Right lobe of liver (tissue), 4 donors: Measurements from ENCODE around the gene RHNO1.

ENCODE experiments used
- POLR2A ChIP-seq: fragments of 450-650 bp; IDR thresholded peaks from one replicate; pipeline ENCODE4 v1.6.1; 2017; ENCODE audit warnings: antibody characterized with exemption, mild to moderate bottlenecking
- TF ChIP-seq, protein P1 (sequence below), 4 donors: fragments of 200-600 bp in 3 of 4; fragments of 450-650 bp in 1 of 4; IDR thresholded peaks; one replicate each; pipeline versions ENCODE4 v1.5.1 to v1.8.0; 2016 to 2022; ENCODE audit warnings: antibody characterized with exemption in 4 of 4, mild to moderate bottlenecking in 2 of 4
- donor health status: DM: no; HTN: no; CAD: no.
- donor health status: DM: no; HTN: no; CAD: no.
- donor health status: DM: no; HTN: yes; CAD: no.

DNA sequence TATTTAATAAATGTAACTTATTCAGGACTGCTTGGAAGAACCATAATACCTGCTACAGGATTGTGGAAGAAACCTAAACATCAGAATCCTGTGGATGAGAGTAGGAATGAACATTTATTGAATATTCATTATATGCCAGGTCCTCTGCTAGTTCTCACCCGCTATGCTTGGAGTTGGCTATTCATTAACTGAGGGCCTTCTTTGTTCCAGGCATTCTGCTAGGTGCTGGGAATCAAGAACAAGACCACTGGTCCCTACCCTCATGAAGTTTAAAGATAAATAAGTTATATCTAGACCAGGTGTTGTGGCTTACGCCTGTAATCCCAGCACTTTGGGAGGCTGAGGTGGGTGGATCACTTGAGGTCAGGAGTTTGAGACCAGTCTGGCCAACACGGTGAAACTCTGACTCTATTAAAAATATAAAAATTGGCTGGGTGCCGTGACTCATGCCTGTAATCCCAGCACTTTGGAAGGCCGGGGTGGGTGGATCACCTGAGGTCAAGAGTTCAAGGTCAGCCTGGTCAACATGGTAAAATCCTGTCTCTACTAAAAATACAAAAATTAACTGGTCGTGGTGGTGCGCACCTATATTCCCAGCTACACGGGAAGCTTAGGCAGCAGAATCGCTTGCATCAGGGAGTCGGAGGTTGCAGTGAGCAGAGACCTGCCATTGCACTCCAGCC, 9.9 kb downstream of the RHNO1 start:
- no peak for TF ChIP-seq POLR2A
- TF ChIP-seq, protein P1, sequence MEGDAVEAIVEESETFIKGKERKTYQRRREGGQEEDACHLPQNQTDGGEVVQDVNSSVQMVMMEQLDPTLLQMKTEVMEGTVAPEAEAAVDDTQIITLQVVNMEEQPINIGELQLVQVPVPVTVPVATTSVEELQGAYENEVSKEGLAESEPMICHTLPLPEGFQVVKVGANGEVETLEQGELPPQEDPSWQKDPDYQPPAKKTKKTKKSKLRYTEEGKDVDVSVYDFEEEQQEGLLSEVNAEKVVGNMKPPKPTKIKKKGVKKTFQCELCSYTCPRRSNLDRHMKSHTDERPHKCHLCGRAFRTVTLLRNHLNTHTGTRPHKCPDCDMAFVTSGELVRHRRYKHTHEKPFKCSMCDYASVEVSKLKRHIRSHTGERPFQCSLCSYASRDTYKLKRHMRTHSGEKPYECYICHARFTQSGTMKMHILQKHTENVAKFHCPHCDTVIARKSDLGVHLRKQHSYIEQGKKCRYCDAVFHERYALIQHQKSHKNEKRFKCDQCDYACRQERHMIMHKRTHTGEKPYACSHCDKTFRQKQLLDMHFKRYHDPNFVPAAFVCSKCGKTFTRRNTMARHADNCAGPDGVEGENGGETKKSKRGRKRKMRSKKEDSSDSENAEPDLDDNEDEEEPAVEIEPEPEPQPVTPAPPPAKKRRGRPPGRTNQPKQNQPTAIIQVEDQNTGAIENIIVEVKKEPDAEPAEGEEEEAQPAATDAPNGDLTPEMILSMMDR (IDR thresholded peaks at IDR 0.05): no peak
